D721Med (cell line): ENCODE data around the gene ITPR3.

ENCODE experiments used
- DNase-seq: peaks from one replicate; pipeline ENCODE4 v3.0.0; 2011; ENCODE audit warnings: low spot score; ENCODE audit not compliant: insufficient read length
- FAIRE-seq: peaks from 2 replicates; lab custom pipeline; 2011; peaks lifted over from hg19 to GRCh38; lab: Jason Lieb, UNC
- TF ChIP-seq, protein P1 (sequence below): IDR thresholded peaks from 2 replicates; pipeline ENCODE4 v1.5.1; 2012; ENCODE audit warnings: mild to moderate bottlenecking, control low read depth; ENCODE audit not compliant: insufficient read depth; ENCODE audit errors: missing control alignments

Gene ITPR3

GRCh38 chr6:33719326-33719987, 98.3 kb downstream of the ITPR3 start:
- TF ChIP-seq, protein P1, sequence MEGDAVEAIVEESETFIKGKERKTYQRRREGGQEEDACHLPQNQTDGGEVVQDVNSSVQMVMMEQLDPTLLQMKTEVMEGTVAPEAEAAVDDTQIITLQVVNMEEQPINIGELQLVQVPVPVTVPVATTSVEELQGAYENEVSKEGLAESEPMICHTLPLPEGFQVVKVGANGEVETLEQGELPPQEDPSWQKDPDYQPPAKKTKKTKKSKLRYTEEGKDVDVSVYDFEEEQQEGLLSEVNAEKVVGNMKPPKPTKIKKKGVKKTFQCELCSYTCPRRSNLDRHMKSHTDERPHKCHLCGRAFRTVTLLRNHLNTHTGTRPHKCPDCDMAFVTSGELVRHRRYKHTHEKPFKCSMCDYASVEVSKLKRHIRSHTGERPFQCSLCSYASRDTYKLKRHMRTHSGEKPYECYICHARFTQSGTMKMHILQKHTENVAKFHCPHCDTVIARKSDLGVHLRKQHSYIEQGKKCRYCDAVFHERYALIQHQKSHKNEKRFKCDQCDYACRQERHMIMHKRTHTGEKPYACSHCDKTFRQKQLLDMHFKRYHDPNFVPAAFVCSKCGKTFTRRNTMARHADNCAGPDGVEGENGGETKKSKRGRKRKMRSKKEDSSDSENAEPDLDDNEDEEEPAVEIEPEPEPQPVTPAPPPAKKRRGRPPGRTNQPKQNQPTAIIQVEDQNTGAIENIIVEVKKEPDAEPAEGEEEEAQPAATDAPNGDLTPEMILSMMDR: no peak
- peak; percentile 82 for FAIRE-seq
- DNase-seq: no peak

- TF ChIP-seq, protein P1: no peak
- DNase-seq (no peak), FAIRE-seq (no peak)
Observed at GRCh38 chr6:33720998-33721397, 99.9 kb downstream of the ITPR3 start.

DNA sequence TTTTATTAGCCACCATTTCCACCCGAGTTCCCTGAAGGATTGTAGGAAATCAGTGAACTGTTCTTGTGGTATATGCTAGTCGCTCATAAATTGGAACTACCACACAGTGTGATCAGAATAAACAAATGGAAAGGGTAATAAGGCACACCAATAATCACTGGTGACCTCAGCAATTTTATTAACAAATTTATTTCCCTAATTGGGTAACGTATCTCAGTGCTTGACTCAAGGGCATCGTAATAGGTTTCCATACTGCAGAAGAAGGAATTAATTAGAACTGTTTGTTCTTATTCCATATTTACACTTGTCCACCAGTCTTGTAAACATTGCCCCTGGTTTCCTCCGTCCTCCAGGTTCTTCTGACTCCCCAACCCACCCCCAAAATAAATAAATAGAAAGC, 100.4 kb downstream of the ITPR3 start:
- DNase-seq (no peak), FAIRE-seq (no peak)
- TF ChIP-seq, protein P1: no peak

- DNase-seq (no peak), FAIRE-seq (no peak)
- TF ChIP-seq, protein P1: no peak
Observed at GRCh38 chr6:33722103-33722623, 101.0 kb downstream of the ITPR3 start.

DNA sequence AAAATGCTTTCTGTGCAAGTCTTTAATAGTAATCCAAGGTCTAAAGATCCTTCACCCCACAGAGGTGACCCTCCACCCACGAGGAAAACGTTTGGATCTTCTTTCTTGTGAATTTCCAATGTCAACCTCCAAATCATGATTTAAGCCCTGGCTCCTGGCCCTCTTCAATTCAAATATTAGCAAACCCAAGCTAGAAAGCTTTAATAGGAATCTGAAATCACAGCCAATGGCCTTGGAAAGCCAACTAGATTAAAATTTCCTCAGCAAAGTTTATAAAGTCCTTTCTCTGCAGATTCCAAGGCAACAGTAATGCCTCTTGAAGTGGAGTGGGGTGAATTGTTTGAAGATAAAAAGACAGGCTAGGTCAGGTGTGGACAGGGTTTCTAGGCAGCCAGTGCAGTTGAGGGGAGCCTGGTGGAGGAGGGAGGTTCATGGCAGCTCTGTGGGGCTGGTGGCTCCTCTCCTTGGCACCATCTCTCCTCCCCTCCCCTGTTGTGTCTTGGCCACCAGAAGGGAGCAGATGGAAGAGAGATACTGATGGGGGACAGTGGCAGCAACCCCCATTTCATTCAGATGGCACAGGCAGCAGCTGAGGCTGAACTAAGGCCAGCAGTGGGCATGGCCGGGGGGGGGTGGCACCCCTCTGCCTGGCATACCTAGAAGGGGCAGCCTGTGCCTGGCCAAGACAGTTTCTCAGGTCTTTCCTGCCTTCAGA, 102.4 kb downstream of the ITPR3 start:
- FAIRE-seq (no peak), DNase-seq (no peak)
- TF ChIP-seq, protein P1: no peak

- TF ChIP-seq, protein P1: no peak
- DNase-seq (no peak), FAIRE-seq (no peak)
Observed at GRCh38 chr6:33724102-33725023, 103.2 kb downstream of the ITPR3 start.
